WTC11 (cell line): ENCODE data around the gene CHST6.

Experiments
- CREM ChIP-seq: sonication (generic); formaldehyde crosslinking; IDR thresholded peaks from 2 replicates; pipeline ENCODE4 v1.8.1; 2022; ENCODE audit warnings: mild to moderate bottlenecking, missing genetic modification reagents, moderate library complexity
- ELF4 ChIP-seq: sonication (generic); formaldehyde crosslinking; IDR thresholded peaks from 2 replicates; pipeline ENCODE4 v1.8.1; 2022; ENCODE audit warnings: low read depth, mild to moderate bottlenecking, moderate library complexity, missing genetic modification reagents
- EMX1 ChIP-seq: fragments of 250-450 bp; sonication (Bioruptor Pico); IDR thresholded peaks from 2 replicates; pipeline ENCODE4 v1.8.0; 2021; ENCODE audit warnings: mild to moderate bottlenecking
- SP1 ChIP-seq: sonication (generic); formaldehyde crosslinking; conservative IDR thresholded peaks from 2 replicates; pipeline ENCODE4 v1.8.1; 2022; ENCODE audit warnings: missing genetic modification reagents
- TF ChIP-seq, protein P1 (sequence below): fragments of 200-600 bp; IDR thresholded peaks from 2 replicates; pipeline ENCODE4 v1.8.0; 2022; ENCODE audit warnings: antibody characterized with exemption
- TF ChIP-seq, protein P2 (sequence below): sonication (generic); formaldehyde crosslinking; IDR thresholded peaks from 2 replicates; pipeline ENCODE4 v1.8.1; 2022; ENCODE audit warnings: low read depth, missing genetic modification reagents, borderline replicate concordance
- TF ChIP-seq, protein P3 (sequence below): sonication (generic); formaldehyde crosslinking; IDR thresholded peaks from 2 replicates; pipeline ENCODE4 v1.8.0; 2022; ENCODE audit warnings: missing genetic modification reagents
- TF ChIP-seq, protein P4 (sequence below): sonication (generic); formaldehyde crosslinking; conservative IDR thresholded peaks from 2 replicates; pipeline ENCODE4 v1.8.1; 2022; ENCODE audit warnings: mild to moderate bottlenecking, missing genetic modification reagents
- TF ChIP-seq, protein P5 (sequence below): sonication (generic); formaldehyde crosslinking; IDR thresholded peaks from 2 replicates; pipeline ENCODE4 v1.8.1; 2023; ENCODE audit warnings: mild to moderate bottlenecking, missing genetic modification reagents, borderline replicate concordance

DNA sequence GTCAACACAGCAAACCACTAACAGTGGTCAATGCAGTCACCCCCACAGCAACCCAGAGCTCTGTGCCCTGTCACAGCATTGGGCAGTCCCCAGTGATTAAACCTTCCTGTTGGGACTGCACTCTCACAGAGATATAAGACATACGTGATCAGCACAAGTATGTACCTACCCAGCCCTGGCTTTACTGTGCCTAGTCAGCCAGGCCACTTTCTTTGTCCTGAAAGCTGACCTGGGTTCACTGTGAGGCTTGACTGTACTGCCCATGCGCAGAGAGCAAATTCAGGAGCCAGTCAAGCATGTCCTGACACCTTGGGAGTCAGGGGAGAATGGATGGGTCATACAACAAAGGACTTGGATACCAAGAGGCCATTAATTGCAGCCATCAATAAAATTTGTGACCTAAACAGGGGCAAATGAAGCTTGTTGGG is 19.8 kb downstream of the CHST6 start:
- TF ChIP-seq, protein P1, sequence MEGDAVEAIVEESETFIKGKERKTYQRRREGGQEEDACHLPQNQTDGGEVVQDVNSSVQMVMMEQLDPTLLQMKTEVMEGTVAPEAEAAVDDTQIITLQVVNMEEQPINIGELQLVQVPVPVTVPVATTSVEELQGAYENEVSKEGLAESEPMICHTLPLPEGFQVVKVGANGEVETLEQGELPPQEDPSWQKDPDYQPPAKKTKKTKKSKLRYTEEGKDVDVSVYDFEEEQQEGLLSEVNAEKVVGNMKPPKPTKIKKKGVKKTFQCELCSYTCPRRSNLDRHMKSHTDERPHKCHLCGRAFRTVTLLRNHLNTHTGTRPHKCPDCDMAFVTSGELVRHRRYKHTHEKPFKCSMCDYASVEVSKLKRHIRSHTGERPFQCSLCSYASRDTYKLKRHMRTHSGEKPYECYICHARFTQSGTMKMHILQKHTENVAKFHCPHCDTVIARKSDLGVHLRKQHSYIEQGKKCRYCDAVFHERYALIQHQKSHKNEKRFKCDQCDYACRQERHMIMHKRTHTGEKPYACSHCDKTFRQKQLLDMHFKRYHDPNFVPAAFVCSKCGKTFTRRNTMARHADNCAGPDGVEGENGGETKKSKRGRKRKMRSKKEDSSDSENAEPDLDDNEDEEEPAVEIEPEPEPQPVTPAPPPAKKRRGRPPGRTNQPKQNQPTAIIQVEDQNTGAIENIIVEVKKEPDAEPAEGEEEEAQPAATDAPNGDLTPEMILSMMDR = no peak
- TF ChIP-seq ELF4 (CRISPR knock-in tag) (no peak), EMX1 (no peak), CREM (CRISPR knock-in tag) (no peak), SP1 (CRISPR knock-in tag) (no peak)
- TF ChIP-seq, protein P2, sequence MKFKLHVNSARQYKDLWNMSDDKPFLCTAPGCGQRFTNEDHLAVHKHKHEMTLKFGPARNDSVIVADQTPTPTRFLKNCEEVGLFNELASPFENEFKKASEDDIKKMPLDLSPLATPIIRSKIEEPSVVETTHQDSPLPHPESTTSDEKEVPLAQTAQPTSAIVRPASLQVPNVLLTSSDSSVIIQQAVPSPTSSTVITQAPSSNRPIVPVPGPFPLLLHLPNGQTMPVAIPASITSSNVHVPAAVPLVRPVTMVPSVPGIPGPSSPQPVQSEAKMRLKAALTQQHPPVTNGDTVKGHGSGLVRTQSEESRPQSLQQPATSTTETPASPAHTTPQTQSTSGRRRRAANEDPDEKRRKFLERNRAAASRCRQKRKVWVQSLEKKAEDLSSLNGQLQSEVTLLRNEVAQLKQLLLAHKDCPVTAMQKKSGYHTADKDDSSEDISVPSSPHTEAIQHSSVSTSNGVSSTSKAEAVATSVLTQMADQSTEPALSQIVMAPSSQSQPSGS = no peak
- TF ChIP-seq, protein P3, sequence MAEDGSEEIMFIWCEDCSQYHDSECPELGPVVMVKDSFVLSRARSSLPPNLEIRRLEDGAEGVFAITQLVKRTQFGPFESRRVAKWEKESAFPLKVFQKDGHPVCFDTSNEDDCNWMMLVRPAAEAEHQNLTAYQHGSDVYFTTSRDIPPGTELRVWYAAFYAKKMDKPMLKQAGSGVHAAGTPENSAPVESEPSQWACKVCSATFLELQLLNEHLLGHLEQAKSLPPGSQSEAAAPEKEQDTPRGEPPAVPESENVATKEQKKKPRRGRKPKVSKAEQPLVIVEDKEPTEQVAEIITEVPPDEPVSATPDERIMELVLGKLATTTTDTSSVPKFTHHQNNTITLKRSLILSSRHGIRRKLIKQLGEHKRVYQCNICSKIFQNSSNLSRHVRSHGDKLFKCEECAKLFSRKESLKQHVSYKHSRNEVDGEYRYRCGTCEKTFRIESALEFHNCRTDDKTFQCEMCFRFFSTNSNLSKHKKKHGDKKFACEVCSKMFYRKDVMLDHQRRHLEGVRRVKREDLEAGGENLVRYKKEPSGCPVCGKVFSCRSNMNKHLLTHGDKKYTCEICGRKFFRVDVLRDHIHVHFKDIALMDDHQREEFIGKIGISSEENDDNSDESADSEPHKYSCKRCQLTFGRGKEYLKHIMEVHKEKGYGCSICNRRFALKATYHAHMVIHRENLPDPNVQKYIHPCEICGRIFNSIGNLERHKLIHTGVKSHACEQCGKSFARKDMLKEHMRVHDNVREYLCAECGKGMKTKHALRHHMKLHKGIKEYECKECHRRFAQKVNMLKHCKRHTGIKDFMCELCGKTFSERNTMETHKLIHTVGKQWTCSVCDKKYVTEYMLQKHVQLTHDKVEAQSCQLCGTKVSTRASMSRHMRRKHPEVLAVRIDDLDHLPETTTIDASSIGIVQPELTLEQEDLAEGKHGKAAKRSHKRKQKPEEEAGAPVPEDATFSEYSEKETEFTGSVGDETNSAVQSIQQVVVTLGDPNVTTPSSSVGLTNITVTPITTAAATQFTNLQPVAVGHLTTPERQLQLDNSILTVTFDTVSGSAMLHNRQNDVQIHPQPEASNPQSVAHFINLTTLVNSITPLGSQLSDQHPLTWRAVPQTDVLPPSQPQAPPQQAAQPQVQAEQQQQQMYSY (CRISPR knock-in tag) = no peak
- TF ChIP-seq, protein P4, sequence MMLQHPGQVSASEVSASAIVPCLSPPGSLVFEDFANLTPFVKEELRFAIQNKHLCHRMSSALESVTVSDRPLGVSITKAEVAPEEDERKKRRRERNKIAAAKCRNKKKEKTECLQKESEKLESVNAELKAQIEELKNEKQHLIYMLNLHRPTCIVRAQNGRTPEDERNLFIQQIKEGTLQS = no peak
- TF ChIP-seq, protein P5, sequence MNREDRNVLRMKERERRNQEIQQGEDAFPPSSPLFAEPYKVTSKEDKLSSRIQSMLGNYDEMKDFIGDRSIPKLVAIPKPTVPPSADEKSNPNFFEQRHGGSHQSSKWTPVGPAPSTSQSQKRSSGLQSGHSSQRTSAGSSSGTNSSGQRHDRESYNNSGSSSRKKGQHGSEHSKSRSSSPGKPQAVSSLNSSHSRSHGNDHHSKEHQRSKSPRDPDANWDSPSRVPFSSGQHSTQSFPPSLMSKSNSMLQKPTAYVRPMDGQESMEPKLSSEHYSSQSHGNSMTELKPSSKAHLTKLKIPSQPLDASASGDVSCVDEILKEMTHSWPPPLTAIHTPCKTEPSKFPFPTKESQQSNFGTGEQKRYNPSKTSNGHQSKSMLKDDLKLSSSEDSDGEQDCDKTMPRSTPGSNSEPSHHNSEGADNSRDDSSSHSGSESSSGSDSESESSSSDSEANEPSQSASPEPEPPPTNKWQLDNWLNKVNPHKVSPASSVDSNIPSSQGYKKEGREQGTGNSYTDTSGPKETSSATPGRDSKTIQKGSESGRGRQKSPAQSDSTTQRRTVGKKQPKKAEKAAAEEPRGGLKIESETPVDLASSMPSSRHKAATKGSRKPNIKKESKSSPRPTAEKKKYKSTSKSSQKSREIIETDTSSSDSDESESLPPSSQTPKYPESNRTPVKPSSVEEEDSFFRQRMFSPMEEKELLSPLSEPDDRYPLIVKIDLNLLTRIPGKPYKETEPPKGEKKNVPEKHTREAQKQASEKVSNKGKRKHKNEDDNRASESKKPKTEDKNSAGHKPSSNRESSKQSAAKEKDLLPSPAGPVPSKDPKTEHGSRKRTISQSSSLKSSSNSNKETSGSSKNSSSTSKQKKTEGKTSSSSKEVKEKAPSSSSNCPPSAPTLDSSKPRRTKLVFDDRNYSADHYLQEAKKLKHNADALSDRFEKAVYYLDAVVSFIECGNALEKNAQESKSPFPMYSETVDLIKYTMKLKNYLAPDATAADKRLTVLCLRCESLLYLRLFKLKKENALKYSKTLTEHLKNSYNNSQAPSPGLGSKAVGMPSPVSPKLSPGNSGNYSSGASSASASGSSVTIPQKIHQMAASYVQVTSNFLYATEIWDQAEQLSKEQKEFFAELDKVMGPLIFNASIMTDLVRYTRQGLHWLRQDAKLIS = no peak
